Measurements from ENCODE around the gene COL19A1.

The COL19A1 gene

DNA sequence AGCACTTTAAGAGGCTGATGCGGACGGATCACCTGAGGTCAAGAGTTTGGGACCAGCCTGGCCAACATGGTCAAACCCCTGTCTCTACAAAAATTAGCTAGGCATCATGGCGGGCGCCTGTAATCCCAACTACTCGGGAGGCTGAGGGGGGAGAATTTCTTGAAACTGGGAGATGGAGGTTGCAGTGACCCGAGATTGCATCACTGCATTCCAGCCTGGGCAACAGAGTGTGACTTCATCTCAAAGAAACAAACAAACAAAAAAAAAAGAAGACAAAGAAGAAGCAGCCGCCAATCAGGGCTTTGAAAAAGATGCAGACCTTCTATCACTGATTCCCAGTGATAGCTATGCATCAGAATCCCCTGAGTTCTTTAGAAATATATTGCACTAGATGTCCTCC is 379.8 kb downstream of the COL19A1 start:
- no peak for DNase-seq

DNA sequence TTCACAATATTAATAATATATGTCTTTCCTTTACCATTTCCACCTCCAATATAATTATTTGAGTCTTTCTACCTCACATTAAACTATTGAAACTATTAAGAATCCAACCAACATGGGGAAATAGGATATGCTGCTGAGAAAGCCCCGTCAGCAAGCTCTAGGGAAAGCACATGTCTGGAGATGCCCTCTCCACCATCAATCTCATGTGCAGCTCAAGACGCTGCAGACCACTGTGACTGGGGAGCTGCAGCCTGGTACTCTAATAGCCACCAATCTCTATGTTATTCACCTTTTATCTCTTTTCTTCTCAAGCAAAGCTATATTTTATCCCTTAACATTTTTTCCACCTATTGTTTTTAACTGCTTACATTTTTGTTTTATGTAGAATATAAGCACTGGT is 386.2 kb downstream of the COL19A1 start:
- DNase-seq = no peak

DNA sequence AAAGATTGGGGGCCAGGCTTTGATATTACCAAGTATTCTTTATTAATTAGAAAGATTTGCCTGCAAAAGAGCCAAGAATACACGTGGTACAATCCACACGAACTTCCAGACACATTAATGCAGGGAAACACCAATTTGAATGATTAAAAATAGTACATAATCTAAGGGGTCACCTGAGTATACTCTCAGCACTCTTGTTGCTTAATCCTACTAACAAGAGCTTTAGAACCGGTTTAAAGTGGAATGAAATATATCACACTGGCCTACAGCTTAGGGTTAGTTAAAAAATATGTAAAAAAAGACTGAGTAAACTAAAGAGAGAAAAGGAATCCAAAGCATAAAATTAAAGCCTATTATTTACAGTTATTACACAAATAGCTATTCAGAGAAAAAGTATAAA is 387.6 kb downstream of the COL19A1 start:
- DNase-seq = no peak

DNA sequence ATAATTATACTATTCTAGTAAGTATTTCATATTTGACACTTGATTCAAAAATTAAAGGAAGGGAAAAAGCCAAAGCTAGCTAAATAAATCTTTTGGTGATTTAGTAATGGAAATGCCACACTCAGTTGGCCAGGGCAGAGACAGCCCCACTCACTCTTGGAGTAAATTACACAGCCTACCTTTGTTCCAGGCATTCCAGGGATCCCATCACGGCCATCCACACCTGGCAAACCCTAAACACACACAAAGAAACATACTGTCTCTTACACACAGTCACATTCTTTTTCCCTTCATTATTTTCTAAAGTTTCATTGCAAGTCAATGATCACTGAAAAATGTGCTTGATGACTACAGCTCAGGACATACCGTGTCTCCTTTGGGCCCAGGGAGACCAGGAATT is 388.4 kb downstream of the COL19A1 start:
- no peak for DNase-seq

DNA sequence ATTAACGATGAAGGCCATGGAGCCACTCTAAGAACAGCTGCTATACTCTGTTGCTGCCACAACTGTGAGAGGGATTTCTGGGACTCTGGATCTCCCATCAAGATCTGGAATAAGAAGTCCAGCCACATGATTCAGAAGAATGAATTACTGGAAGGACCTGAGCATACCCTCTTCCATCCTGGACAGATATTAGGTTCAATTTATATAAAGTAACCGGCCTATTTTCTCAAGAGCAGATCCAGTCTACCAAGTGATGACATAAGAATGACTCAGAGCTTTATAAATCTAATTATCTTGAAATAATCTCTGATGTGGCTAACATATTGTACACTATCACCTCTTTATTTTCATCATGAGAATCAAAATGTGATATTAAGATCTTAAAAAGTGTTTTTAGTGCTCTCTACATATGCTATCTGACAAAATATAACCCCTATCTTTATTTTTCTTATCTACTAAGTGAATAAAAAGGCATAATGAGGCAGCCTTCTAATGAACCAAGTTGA is 391.5 kb downstream of the COL19A1 start:
- DNase-seq = no peak

DNA sequence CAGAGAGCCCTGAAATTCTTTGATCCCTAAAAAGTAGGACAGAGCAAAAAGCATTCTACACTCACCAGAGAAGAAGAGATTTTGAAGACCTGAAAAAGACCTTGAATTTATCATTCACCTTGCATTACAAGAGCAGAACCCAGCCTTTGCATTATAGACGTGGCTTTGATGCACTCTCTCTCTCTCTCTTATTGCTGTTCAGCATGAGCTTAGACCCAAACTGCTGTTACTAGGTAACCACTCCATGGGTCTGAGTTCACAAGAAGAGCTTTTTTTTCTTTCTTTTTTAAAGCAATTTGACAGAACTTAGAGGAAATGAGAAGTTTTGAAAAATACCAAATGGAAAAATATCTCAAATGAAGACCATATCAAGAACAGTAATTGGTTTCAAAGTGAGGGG is 392.1 kb downstream of the COL19A1 start:
- DNase-seq = no peak

Data from NCI-H524 treated with DMSO at 0.1 percent for 48 hours (cell line).